AG04449 (cell line): Measurements from ENCODE around the gene ROCK2.

Experiments used
- CTCF ChIA-PET: fragments of 350-600 bp; formaldehyde crosslinking; extraction: SDS; loops from one replicate; lab custom pipeline; 2021; ENCODE audit warnings: antibody characterized with exemption; lab: Yijun Ruan, JAX
- POLR2A ChIA-PET: fragments of 400-600, 350-600 bp; formaldehyde crosslinking; extraction: SDS; loops from one replicate; lab custom pipeline; 2020; ENCODE audit warnings: antibody characterized with exemption, inconsistent platforms; lab: Yijun Ruan, JAX
- DNase-seq: peaks from one replicate; pipeline ENCODE4 v3.0.0-alpha.2; 2010; ENCODE audit warnings: low read depth, low spot score
- H3K4me3 ChIP-seq: 2 replicates; pipeline ENCODE4 v1.5.1; 2011; ENCODE audit warnings: low read depth, mild to moderate bottlenecking, control low read depth, low read length
- CTCF ChIP-seq: IDR thresholded peaks from one replicate; pipeline ENCODE4 v1.5.1; 2011; ENCODE audit warnings: mild to moderate bottlenecking, moderate library complexity, low read length, control low read depth, inconsistent platforms; ENCODE audit not compliant: insufficient read depth; ENCODE audit errors: missing control alignments

The ROCK2 gene

GRCh38 chr2:11388262-11389051 is 44.0 kb upstream of the ROCK2 start:
- H3K4me3 ChIP-seq, result no peak overlapping the region
- TF ChIP-seq CTCF, result no peak
- DNase-seq, result no peak
- POLR2A ChIA-PET, result no interaction called here
- CTCF ChIA-PET, result interaction anchor here (1.2 to 3.2 kb wide), 4 partner anchors 12 to 154 kb away, joined by 3 to 11 read pairs (median 4); no protein-coding TSS in a partner anchor

- no peak overlapping the region for H3K4me3 ChIP-seq
- DNase-seq, result no peak
- ChIA-PET POLR2A (no interaction called here), CTCF (interaction anchor here (1.2 to 3.2 kb wide), 4 partner anchors 12 to 153 kb away, joined by 3 to 11 read pairs (median 4); no protein-coding TSS in a partner anchor)
- TF ChIP-seq CTCF, result no peak
Measured at GRCh38 chr2:11387843-11388242, 43.4 kb upstream of the ROCK2 start.

- no peak for TF ChIP-seq CTCF
- no peak overlapping the region for H3K4me3 ChIP-seq
- ChIA-PET POLR2A (interaction anchor here (1.3 kb wide), 1 partner anchor 13 kb away, joined by 3 read pairs; no protein-coding TSS in a partner anchor), CTCF (interaction anchor here (1.0 to 3.2 kb wide), 4 partner anchors 12 to 152 kb away, joined by 3 to 11 read pairs (median 5); no protein-coding TSS in a partner anchor)
- no peak for DNase-seq
Measured at GRCh38 chr2:11387100-11387390, 42.6 kb upstream of the ROCK2 start.

- no peak for DNase-seq
- no peak for TF ChIP-seq CTCF
- H3K4me3 ChIP-seq, result no peak overlapping the region
- ChIA-PET POLR2A (no interaction called here), CTCF (interaction anchor here (1.0 kb wide), 1 partner anchor 13 kb away, joined by 4 read pairs; no protein-coding TSS in a partner anchor)
Measured at GRCh38 chr2:11385847-11386246, 41.4 kb upstream of the ROCK2 start.

- no peak for TF ChIP-seq CTCF
- ChIA-PET CTCF (interaction anchor here (1.0 to 1.5 kb wide), 2 partner anchors 13 to 33 kb away, joined by 3 to 4 read pairs; no protein-coding TSS in a partner anchor), POLR2A (no interaction called here)
- no peak overlapping the region for H3K4me3 ChIP-seq
- DNase-seq, result no peak
Measured at GRCh38 chr2:11385216-11385615, 40.8 kb upstream of the ROCK2 start.

GRCh38 chr2:11379558-11379957 is 35.1 kb upstream of the ROCK2 start:
- peak; percentile 37 for DNase-seq
- H3K4me3 ChIP-seq, result no peak overlapping the region
- no peak for TF ChIP-seq CTCF
- CTCF ChIA-PET, result interaction anchor here (1.9 kb wide), 1 partner anchor 32 kb away, joined by 7 read pairs; no protein-coding TSS in a partner anchor
- POLR2A ChIA-PET, result interaction anchor here (0.5 kb wide), 1 partner anchor 210 kb away, joined by 3 read pairs; no protein-coding TSS in a partner anchor
